GM12872 (cell line): ENCODE results near the gene SEMA3F.

Source experiments
- CTCF ChIP-seq: IDR thresholded peaks from 3 replicates; pipeline ENCODE4 v1.5.1; 2011; ENCODE audit warnings: low read depth, mild to moderate bottlenecking, low read length, moderate library complexity; ENCODE audit not compliant: insufficient read depth

SEMA3F gene

DNA sequence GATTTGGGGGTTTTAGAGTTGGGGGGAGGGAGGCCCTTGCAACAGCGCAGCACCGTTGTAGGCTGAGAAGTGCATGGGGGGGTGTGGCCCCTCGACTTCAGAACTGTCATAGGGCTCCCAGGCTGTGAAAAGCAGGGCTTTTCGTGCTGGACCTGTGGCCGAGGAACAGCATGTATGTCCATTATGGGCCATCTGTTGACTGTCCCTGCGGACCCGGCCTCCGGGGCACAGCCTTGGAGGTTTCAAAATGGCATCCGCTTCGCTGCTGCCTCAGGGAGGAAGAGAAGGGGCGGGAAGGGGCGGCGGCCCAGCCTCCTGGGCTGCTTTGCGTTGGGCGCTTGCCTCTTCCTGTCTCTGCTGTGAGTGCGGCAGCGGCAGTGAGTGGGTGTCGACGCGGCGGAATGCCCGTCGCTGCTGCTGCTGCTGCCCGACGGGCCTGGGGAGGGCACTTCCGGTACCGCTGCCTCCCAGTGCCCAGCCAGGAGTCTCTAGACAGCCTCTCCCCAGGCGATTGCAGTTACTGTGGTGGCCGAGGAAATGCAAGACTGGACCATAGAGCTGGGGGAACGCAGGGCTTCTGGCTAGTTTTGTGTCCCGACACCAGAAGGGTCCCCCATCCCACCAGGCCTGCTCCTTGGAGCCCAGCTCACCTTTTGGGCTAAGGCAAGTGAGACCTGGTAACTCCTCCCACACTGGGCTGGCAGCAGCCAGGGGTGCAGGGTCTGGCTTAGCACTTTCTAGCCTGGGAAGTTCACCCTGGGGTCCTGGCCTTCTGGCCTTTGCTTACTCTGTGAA lies 82.8 kb downstream of the SEMA3F start:
- no peak for TF ChIP-seq CTCF

GRCh38 chr3:50238549-50239026 lies 83.5 kb downstream of the SEMA3F start:
- no peak for TF ChIP-seq CTCF
